HEK293 (cell line): ENCODE data around the gene GUCA1C.

Source experiments
- CTCF ChIA-PET: fragments of 350-600 bp; formaldehyde crosslinking; extraction: SDS; loops from one replicate; lab custom pipeline; 2021; ENCODE audit warnings: antibody characterized with exemption; lab: Yijun Ruan, JAX
- POLR2A ChIA-PET: fragments of 300-600 bp; formaldehyde crosslinking; extraction: SDS; loops from one replicate; lab custom pipeline; 2020; ENCODE audit warnings: antibody characterized with exemption, inconsistent platforms; lab: Yijun Ruan, JAX
- H3K27ac ChIP-seq: fragments of 200-500 bp; sonication (Bioruptor generic); 2 replicates; pipeline ENCODE4 v1.5.1; 2014; ENCODE audit warnings: low read depth, low read length, control low read depth, inconsistent platforms; ENCODE audit errors: extremely low read depth
- H3K36me3 ChIP-seq, 2 experiments: fragments of 200-500 bp in 1 of 2; sonication (Bioruptor generic) in 1 of 2; 1 replicate in 1 of 2; 2 replicates in 1 of 2; pipeline ENCODE4 v1.5.1; 2014 to 2017; ENCODE audit warnings: inconsistent platforms in 2 of 2, low read length in 2 of 2; ENCODE audit not compliant: control insufficient read depth in 2 of 2, insufficient read depth in 1 of 2
- H3K4me1 ChIP-seq: fragments of 200-500 bp; sonication (Bioruptor generic); 2 replicates; pipeline ENCODE4 v1.5.1; 2014; ENCODE audit warnings: mild to moderate bottlenecking, low read length, inconsistent platforms; ENCODE audit not compliant: control insufficient read depth, insufficient read depth
- H3K4me3 ChIP-seq: 2 replicates; pipeline ENCODE4 v1.5.1; 2011; ENCODE audit warnings: low read depth, mild to moderate bottlenecking, control low read depth, low read length, moderate library complexity
- H3K9me3 ChIP-seq: fragments of 200-500 bp; sonication (Bioruptor generic); 2 replicates; pipeline ENCODE4 v1.5.1; 2014; ENCODE audit warnings: low read depth, low read length, inconsistent platforms; ENCODE audit not compliant: control insufficient read depth, insufficient read depth
- BCL11B ChIP-seq: fragments of 450-650 bp; formaldehyde crosslinking; IDR thresholded peaks from 2 replicates; pipeline ENCODE4 v1.5.1; 2016; ENCODE audit warnings: low read depth, missing biosample characterization, missing genetic modification characterization
- HOXA7 ChIP-seq: sonication (generic); formaldehyde crosslinking; IDR thresholded peaks from 2 replicates; pipeline ENCODE4 v1.8.1; 2022; ENCODE audit warnings: missing genetic modification reagents, borderline replicate concordance
- KLF1 ChIP-seq: fragments of 450-650 bp; formaldehyde crosslinking; IDR thresholded peaks from 2 replicates; pipeline ENCODE4 v1.5.1; 2016; ENCODE audit warnings: missing biosample characterization, missing genetic modification characterization
- KLF8 ChIP-seq: fragments of 450-650 bp; formaldehyde crosslinking; IDR thresholded peaks from 2 replicates; pipeline ENCODE4 v1.5.1; 2016; ENCODE audit warnings: missing biosample characterization, missing genetic modification characterization
- ZNF121 ChIP-seq: fragments of 450-650 bp; formaldehyde crosslinking; IDR thresholded peaks from 2 replicates; pipeline ENCODE4 v1.5.1; 2016; ENCODE audit warnings: missing biosample characterization, missing genetic modification characterization
- ZNF423 ChIP-seq: fragments of 450-650 bp; formaldehyde crosslinking; IDR thresholded peaks from 2 replicates; pipeline ENCODE4 v1.5.1; 2016; ENCODE audit warnings: missing biosample characterization, missing genetic modification characterization
- ZNF544 ChIP-seq: fragments of 450-650 bp; formaldehyde crosslinking; IDR thresholded peaks from 2 replicates; pipeline ENCODE4 v1.5.0; 2017; ENCODE audit warnings: missing biosample characterization, missing genetic modification characterization
- ZNF555 ChIP-seq: fragments of 450-650 bp; formaldehyde crosslinking; conservative IDR thresholded peaks from 2 replicates; pipeline ENCODE4 v1.5.1; 2017; ENCODE audit warnings: missing biosample characterization, mild to moderate bottlenecking, missing genetic modification characterization, inconsistent platforms
- ZNF558 ChIP-seq: fragments of 450-650 bp; formaldehyde crosslinking; IDR thresholded peaks from 2 replicates; pipeline ENCODE4 v1.5.1; 2016; ENCODE audit warnings: missing biosample characterization, missing genetic modification characterization
- ZNF707 ChIP-seq: fragments of 450-650 bp; formaldehyde crosslinking; IDR thresholded peaks from 2 replicates; pipeline ENCODE4 v1.5.1; 2016; ENCODE audit warnings: missing biosample characterization, missing genetic modification characterization
- ZNF830 ChIP-seq: fragments of 450-650 bp; IDR thresholded peaks from 2 replicates; pipeline ENCODE4 v1.5.0; 2018; ENCODE audit warnings: missing biosample characterization, missing genetic modification characterization, low read depth, mild to moderate bottlenecking, moderate library complexity
- TF ChIP-seq, protein P1 (sequence below): fragments of 450-650 bp; formaldehyde crosslinking; IDR thresholded peaks from 2 replicates; pipeline ENCODE4 v1.5.1; 2016; ENCODE audit warnings: missing biosample characterization, missing genetic modification characterization
- TF ChIP-seq, protein P2 (sequence below): fragments of 450-650 bp; formaldehyde crosslinking; IDR thresholded peaks from 2 replicates; pipeline ENCODE4 v1.5.1; 2016; ENCODE audit warnings: missing biosample characterization, missing genetic modification characterization
- TF ChIP-seq, protein P3 (sequence below): fragments of 450-650 bp; formaldehyde crosslinking; IDR thresholded peaks from 2 replicates; pipeline ENCODE4 v1.5.1; 2017; ENCODE audit warnings: missing biosample characterization, missing genetic modification characterization
- TF ChIP-seq, protein P4 (sequence below): fragments of 450-650 bp; formaldehyde crosslinking; IDR thresholded peaks from 2 replicates; pipeline ENCODE4 v1.5.1; 2016; ENCODE audit warnings: missing biosample characterization, missing genetic modification characterization, borderline replicate concordance

GUCA1C gene

DNA sequence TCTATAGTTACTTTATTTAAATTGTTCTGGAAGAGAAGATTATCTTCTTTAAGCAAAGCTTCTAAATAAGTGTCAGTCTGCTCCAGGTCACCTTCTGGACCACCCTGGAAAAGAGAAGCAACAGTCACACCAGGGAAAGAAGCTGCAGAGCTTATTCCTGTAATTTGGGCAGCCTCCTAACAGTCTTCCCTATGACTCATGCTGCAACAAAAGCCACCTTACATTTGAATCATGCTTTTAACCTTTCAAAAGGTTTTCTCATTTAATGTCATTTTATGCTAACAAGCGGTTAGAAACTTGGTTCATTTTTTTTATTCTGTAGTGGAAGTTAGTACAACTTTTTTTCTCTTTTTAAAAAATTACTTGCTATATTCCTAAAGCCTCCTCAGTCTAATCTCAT, 5.3 kb upstream of the GUCA1C start (continued):
- TF ChIP-seq, protein P1, sequence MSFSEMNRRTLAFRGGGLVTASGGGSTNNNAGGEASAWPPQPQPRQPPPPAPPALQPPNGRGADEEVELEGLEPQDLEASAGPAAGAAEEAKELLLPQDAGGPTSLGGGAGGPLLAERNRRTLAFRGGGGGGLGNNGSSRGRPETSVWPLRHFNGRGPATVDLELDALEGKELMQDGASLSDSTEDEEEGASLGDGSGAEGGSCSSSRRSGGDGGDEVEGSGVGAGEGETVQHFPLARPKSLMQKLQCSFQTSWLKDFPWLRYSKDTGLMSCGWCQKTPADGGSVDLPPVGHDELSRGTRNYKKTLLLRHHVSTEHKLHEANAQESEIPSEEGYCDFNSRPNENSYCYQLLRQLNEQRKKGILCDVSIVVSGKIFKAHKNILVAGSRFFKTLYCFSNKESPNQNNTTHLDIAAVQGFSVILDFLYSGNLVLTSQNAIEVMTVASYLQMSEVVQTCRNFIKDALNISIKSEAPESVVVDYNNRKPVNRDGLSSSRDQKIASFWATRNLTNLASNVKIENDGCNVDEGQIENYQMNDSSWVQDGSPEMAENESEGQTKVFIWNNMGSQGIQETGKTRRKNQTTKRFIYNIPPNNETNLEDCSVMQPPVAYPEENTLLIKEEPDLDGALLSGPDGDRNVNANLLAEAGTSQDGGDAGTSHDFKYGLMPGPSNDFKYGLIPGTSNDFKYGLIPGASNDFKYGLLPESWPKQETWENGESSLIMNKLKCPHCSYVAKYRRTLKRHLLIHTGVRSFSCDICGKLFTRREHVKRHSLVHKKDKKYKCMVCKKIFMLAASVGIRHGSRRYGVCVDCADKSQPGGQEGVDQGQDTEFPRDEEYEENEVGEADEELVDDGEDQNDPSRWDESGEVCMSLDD (tag by site-specific recombination) = no peak
- TF ChIP-seq BCL11B (tag by site-specific recombination) (no peak), ZNF830 (tag by site-specific recombination) (no peak), KLF8 (no peak), HOXA7 (CRISPR knock-in tag) (no peak), ZNF121 (tag by site-specific recombination) (no peak), KLF1 (no peak), ZNF555 (tag by site-specific recombination) (no peak), ZNF558 (tag by site-specific recombination) (no peak)
- TF ChIP-seq, protein P2, sequence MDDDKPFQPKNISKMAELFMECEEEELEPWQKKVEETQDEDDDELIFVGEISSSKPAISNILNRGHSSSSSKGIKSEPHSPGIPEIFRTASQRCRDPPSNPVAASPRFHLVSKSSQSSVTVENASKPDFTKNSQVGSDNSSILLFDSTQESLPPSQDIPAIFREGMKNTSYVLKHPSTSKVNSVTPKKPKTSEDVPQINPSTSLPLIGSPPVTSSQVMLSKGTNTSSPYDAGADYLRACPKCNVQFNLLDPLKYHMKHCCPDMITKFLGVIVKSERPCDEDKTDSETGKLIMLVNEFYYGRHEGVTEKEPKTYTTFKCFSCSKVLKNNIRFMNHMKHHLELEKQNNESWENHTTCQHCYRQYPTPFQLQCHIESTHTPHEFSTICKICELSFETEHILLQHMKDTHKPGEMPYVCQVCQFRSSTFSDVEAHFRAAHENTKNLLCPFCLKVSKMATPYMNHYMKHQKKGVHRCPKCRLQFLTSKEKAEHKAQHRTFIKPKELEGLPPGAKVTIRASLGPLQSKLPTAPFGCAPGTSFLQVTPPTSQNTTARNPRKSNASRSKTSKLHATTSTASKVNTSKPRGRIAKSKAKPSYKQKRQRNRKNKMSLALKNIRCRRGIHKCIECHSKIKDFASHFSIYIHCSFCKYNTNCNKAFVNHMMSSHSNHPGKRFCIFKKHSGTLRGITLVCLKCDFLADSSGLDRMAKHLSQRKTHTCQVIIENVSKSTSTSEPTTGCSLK = no peak

DNA sequence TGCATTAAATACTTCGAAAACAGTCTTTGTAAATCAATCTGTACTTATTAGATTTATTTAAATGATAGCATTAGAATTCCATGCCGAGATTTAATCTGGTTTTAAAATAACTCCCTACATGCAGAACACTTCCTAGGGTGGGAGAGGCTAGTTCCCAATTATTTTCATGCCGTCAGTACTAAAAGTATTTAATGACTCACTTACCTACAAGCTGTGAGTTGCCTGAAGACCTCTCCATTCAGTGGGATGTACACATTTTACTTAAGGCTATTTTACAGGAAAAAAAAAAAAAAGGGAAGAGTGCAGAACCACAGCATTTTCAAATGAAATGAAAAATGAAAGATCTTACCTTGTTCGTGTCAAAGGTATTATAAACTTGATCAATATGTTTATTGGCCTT, 469 bp downstream of the GUCA1C start:
- Histone ChIP-seq H3K9me3 (no peaks in the 10 kb centered on the region), H3K4me1 (no peaks in the 10 kb centered on the region), H3K27ac (no peak overlapping the region), H3K36me3 (no peaks in the 10 kb centered on the region), H3K4me3 (no peak overlapping the region)
- ChIA-PET POLR2A (no interaction called here), CTCF (no interaction called here)
- TF ChIP-seq, protein P3, sequence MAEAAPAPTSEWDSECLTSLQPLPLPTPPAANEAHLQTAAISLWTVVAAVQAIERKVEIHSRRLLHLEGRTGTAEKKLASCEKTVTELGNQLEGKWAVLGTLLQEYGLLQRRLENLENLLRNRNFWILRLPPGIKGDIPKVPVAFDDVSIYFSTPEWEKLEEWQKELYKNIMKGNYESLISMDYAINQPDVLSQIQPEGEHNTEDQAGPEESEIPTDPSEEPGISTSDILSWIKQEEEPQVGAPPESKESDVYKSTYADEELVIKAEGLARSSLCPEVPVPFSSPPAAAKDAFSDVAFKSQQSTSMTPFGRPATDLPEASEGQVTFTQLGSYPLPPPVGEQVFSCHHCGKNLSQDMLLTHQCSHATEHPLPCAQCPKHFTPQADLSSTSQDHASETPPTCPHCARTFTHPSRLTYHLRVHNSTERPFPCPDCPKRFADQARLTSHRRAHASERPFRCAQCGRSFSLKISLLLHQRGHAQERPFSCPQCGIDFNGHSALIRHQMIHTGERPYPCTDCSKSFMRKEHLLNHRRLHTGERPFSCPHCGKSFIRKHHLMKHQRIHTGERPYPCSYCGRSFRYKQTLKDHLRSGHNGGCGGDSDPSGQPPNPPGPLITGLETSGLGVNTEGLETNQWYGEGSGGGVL = no peak
- TF ChIP-seq, protein P4, sequence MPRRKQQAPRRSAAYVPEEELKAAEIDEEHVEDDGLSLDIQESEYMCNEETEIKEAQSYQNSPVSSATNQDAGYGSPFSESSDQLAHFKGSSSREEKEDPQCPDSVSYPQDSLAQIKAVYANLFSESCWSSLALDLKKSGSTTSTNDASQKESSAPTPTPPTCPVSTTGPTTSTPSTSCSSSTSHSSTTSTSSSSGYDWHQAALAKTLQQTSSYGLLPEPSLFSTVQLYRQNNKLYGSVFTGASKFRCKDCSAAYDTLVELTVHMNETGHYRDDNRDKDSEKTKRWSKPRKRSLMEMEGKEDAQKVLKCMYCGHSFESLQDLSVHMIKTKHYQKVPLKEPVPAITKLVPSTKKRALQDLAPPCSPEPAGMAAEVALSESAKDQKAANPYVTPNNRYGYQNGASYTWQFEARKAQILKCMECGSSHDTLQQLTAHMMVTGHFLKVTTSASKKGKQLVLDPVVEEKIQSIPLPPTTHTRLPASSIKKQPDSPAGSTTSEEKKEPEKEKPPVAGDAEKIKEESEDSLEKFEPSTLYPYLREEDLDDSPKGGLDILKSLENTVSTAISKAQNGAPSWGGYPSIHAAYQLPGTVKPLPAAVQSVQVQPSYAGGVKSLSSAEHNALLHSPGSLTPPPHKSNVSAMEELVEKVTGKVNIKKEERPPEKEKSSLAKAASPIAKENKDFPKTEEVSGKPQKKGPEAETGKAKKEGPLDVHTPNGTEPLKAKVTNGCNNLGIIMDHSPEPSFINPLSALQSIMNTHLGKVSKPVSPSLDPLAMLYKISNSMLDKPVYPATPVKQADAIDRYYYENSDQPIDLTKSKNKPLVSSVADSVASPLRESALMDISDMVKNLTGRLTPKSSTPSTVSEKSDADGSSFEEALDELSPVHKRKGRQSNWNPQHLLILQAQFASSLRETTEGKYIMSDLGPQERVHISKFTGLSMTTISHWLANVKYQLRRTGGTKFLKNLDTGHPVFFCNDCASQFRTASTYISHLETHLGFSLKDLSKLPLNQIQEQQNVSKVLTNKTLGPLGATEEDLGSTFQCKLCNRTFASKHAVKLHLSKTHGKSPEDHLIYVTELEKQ (tag by site-specific recombination) = no peak
- TF ChIP-seq ZNF544 (no peak), ZNF707 (no peak), ZNF423 (tag by site-specific recombination) (no peak), HOXA7 (CRISPR knock-in tag) (no peak)
